Amniotic epithelial cell (primary cell): ENCODE data around the gene GALNT9.
"Not testable (repeated sequence)": the region's sequence is repeated elsewhere in the genome, so short reads cannot be mapped to it uniquely, and the experiment has no call there.

Source experiments
- DNase-seq: peaks from one replicate; pipeline ENCODE4 v3.0.0-alpha.2; 2010; ENCODE audit warnings: low read depth

Gene GALNT9

DNA sequence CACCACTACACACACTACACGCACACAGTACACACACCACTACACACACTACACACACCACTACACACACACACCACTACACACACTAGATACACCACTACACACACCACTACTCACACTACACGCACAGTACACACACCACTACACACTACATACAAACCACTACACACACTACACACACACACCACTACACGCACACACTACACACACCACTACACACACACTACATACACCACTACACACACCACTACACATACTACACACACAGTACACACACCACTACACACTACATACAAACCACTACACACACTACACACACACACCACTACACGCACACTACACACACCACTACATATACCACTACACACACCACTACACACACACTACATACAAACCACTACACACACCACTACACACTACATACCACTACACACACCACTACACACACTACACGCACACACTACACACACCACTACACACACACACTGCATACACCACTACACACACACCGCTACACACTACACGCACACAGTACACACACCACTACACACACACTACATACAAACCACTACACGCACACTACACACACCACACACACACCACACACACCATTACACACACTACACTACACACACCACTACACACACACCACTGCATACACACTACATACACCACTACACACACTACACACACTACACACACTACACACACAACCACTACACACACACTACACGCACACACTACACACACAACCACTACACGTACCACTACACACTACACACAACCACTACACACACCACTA, 173.4 kb downstream of the GALNT9 start:
- DNase-seq = peak; percentile 10

DNA sequence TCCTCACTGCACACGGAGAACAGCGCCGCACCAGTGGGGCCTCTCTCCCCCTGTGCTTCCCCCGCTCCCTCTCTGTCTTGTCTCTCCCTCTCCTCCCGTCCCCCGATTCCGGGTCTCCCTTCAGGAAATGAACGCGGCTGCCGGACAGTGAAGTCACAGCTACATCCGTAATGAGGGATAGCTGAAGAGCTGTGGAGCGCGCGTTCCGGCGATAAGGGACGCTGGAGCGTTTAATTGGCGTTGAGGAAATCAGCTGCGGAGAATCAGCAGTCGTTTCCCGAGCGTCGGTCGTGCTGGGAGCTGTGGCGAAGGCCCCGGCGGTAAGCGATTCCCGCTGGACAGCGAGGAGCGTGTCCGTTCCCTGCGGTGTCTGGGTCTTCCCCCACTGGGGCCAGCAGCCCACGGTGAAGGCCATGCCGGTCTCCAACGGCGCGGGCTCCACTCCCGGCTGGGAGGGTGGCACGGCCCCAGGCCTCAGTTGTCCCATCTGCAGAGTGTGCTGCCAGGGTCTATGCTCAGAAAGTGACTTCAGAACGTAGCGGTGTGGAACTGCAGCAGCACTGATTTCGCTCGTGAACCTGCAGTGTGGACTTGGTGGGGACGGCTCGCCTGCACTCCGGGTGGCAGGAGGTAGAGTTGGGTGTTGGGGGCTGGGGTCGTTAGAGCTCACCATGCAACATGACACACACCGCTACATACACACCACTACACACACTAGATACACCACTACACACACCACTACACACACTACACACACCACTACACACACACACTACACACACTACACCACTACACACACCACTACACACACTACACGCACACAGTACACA, 174.2 kb downstream of the GALNT9 start:
- DNase-seq = peak; percentile 20

DNA sequence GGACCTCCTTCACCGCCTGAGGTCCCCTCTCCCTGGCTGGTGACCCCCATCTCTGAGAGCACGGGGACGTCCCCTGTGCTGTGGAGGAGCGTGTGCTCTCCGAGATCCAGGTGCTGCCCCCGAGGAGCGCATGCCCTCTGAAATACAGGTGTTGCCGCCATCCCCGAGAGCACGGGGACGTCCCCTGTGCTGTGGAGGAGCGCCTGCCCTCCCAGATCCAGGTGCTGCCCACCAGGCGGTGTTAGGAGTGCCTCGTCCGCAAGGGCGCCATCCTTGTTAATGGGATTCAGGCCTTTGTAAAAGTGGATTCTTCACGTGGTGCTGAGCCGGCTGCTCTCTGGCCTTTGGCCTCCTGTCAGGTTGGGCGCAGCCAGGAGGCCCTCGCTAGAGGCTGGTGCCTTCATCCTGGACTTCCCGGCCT, 175.0 kb downstream of the GALNT9 start:
- DNase-seq = no peak

DNA sequence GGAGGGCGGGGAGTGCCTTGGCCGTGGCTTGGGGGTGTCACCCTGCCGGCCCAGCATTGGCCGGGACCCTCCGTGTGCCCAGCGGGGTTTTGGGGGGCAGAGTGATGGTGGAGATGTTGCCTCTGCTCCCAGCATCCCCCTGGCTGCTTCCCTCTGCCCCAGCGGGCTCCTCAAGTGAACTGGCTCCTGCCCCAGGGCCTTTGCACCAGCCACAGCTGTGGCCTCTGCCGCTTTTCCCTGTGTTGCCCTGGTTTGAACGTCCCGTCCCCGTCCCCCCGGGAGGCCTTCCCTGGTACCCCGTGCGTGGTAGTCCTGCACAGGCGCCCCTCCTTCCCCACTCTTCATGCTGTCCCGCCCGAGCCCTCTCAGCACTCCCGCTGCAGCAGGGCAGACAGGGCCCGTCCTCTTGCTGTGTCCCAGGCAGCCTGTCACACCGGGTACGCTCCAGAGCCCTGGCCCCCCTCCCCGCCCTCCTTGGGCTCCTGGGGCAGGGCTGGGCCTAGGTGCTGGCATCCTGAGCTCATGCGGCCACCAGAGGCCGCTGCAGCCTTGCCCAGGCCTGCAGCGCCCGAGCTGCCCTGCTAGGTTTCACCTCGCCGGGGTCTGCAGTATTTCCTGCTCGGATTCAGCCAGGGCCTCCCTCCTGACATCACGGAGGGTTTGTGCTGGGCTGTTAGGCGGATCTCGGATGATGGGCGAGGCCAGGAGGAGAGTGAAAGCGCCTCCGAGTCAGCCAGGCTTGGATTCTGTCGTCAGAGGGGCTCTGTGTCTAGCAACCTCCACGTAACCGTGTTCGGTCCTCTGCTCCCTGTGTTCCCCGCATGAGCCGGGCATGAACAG, 175.7 kb downstream of the GALNT9 start:
- DNase-seq = peak; percentile 74

DNA sequence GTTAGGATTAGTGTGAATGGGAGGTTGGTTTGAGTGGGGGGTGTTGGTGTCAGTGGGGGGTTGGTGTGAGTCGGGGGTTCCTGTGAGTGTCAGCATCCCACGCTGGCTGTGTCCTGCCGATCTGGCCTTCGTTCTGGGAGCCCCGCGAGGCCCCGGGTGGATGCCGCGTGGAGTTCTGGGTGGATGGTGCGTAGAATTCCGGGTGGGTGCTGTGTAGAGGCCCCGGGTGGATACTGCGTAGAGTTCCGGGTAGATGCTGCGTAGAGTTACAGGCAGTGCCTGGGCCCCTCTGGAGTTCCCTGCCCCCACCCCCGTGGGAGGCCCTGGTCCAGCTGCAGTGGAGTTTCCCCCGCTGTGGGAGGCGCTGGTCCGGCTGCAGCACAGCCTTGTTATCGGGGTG, 176.4 kb downstream of the GALNT9 start:
- DNase-seq = no peak

DNA sequence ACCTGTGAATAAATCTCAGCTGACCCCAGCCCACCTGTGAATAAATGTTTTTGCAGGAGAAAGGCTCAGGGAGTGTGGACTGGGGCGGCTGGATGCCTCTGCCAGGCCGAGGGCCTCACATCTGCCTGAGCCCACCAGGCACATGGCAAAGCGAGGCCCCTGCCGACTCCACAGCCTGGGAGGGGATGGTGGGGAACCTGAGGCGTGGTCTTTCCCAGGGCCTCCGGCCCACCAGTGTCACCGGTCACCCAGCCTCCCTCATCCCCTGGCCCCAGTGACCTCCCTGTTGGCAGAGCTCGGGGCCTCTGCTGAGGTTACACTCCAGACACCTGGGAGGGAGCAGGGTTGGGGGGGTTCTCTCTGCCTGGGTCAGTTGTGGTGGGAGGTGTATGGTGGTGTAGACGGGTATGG, 177.0 kb downstream of the GALNT9 start:
- no peak for DNase-seq

DNA sequence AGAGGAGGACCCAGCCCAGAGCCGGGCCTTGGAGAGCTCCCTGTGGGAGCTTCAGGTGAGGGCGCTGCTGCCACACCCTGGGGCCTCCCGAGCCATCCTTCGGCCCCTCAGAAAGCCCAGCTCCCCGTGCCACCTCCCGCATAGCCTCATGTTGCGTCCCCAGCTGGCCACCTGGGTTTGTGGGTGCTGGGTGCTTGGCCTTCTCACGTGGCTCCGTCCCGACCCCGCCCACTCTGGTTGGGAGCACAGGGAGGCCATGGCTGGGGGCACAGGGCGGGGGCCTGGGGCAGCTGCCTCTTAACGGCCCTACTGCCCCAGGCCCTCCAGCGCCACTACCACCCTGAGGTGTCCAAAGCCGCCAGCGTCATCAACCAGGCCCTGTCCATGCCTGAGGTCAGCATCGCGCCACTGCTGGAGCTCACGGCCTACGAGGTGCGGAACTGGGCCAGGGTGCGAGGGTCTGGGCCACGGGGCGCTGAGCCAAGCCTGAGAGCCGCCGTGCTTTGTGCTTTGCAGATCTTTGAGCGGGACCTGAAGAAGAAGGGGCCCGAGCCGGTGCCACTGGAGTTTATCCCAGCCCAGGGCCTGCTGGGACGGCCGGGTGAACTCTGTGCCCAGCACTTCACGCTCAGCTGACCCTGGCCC, 177.5 kb downstream of the GALNT9 start:
- DNase-seq = no peak

DNA sequence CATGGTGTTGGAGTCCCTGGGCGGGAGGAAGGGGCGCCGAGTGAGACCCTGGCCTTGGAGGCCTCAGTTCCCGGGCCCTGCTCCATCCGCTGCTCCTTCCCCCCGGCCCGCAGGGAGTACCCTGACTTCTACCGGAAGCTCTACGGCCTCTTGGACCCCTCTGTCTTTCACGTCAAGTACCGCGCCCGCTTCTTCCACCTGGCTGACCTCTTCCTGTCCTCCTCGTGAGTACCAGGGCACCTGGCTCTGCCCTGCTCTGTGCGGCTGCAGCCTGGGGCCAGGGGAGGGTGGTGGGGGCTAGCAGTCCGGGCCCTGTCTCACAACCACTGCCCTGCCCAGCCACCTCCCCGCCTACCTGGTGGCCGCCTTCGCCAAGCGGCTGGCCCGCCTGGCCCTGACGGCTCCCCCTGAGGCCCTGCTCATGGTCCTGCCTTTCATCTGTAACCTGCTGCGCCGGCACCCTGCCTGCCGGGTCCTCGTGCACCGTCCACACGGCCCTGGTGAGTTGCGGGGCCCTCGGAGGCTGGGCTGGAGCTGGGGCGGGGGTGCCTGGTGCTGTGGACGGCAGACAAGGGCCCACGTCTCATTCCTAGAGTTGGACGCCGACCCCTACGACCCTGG, 178.1 kb downstream of the GALNT9 start:
- no peak for DNase-seq

DNA sequence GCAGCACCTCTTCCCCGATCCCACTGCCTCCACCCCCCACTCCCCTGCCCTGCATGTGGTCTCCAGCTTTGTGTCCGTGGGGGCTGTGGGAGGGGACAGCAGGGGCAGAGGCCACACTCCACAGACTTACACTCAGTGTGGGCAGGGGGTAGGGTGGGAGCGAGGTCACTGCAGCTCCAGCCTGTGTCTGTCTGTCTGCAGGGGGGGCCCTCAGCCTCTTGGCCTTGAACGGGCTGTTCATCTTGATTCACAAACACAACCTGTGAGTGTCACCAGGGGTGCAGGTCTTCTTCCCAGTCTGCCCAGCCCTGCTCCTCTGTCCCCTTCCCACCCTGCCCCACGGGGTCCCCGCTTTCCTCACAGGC, 178.6 kb downstream of the GALNT9 start:
- no peak for DNase-seq

DNA sequence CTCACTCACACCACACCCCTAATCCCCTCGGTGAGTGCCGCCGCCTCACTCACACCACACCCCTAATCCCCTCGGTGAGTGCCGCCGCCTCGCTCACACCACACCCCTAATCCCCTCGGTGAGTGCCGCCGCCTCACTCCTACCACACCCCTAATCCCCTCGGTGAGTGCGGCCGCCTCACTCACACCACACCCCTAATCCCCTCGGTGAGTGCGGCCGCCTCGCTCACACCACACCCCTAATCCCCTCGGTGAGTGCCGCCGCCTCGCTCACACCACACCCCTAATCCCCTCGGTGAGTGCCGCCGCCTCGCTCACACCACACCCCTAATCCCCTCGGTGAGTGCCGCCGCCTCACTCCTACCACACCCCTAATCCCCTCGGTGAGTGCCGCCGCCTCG, 179.9 kb downstream of the GALNT9 start:
- not testable (repeated sequence) for DNase-seq

DNA sequence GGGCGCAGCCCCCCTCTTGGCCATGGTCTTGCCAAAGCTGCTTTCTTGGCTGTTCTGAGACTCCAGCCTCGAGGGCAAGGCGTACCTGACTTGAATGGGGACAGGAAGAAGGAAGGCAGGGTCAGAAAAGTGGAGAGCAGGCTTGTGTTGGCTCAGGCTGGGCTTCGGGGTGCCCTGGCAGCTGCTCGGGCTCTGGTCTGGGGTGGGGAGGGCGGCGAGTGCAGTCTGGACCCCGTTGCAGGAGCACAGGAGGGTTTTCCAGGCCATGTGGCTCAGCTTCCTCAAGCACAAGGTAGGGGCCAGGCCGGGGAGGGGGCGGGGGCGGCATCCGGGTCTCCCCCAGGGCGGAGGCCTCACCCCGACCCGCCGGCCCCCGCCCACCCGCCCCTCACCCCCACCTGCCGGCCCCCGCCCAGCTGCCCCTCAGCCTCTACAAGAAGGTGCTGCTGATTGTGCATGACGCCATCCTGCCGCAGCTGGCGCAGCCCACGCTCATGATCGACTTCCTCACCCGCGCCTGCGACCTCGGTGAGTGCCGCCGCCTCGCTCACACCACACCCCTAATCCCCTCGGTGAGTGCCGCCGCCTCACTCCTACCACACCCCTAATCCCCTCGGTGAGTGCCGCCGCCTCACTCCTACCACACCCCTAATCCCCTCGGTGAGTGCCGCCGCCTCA, 180.9 kb downstream of the GALNT9 start:
- DNase-seq = no peak

DNA sequence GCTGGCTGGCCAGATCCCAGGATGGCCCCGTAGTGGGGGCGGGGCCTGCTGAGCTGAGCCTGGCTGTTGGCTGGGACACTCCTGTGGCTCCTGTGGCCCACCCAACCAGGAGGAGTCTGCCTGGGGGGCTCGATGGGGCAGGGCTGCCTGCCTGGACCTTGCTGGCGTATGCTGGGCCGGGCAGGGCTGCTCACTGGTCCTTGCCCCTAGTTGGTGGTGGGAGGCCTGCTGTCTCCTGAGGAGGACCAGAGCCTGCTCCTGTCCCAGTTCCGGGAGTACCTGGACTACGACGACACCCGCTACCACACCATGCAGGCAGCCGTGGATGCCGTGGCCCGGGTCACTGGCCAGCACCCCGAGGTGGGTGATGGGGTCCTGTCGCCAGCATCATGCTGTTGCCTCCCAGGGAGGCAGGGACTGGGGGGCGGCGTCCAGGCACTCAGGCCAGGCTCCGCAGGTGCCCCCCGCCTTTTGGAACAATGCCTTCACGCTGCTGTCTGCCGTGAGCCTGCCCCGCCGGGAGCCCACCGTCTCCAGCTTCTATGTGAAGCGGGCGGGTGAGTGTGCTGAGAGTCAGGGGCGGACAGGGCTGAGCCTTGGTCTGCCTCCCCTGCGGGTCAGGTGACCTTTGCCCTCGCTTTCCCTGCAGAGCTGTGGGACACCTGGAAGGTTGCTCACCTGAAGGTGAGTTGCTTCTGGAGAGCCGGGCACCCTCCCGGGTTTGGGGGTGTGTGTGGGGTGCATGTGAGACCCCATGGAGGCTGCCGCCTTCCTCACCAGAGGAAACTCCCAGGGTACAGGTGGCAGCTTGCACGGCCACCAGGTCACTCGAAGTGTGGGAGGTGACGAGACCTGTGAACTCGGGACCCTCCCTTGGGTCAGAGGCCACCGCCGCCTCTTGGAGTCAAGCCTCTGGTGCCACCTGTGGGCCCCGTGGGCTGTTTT, 181.7 kb downstream of the GALNT9 start:
- no peak for DNase-seq

DNA sequence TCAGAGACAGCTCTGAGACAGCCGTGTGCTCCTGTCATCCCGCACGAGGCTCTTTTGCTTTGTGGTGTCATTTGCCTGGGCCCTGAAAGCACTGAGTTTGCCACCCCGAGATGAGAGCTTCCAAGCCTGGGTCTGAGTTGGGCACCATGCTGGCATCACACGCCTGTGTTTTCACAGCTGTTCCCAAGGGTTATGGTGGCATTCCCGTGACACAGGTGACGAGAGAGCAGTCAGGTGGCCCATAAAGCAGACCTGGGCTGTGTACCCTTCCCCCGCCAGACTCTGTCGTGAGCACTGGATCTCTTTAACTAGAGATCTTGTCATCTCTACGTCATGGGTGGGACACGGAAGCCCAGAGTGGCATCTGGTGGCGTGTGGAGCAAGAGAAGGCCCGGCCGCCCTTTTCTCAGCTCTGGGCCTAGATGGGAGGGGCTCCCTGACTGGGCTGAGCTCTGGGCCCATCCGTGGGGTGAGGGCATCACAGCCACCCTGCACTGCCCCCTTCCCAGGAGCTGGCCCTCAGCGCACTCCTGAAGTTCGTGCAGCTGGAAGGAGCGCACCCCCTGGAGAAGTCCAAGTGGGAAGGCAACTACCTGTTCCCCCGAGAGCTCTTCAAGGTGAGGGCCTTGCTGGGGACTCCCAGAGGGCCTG, 182.5 kb downstream of the GALNT9 start:
- DNase-seq = no peak
